ENCODE data around the gene LDLRAD4.

DNA sequence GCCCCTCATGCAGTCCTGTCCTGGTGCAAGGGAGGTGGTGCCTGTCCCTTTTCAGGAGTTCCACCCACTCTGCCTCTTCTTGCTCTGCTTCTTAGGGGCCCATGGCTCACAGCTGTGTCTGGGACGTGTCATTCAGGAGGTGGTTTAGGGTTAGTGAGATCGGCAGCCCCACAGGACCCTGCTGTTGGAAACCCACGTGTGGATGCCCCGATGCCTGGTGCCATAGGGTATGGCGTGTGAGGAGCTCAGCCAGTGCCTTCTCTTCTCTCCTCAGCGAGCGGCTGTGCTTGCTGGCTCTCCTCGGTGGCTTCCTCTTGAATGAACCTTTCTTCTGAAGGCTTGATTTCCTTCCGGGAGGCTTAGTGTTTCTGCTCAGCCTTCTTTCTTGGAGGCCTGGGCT is 55.2 kb downstream of the LDLRAD4 start:
- TF ChIP-seq CTCF (IDR thresholded peaks at IDR 0.05): no peak
- no peak for TF ChIP-seq POLR2AphosphoS5 (IDR thresholded peaks at IDR 0.05)

All from upper lobe of left lung (tissue), 4 donors.